ENCODE data around the gene ANKFN1. TPM values are rescaled to one million over a fixed set of nuclear protein-coding genes. Genes with fewer than 3 reads are reported as not detected.
"Not testable (repeated sequence)": the region's sequence is repeated elsewhere in the genome, so short reads cannot be mapped to it uniquely, and the experiment has no call there.

ANKFN1 gene
- total and polyA plus RNA-seq, 11 donors = not detected

- no peaks in the 10 kb centered on the region for H3K9me3 ChIP-seq
- H3K36me3 ChIP-seq = no peaks in the 10 kb centered on the region
- intact Hi-C loops (cut with DNase I) = no loop called here
- ATAC-seq = no peak
- no peaks in the 10 kb centered on the region for H3K4me1 ChIP-seq
- no peaks in the 10 kb centered on the region for H3K27me3 ChIP-seq
- TF ChIP-seq CTCF (IDR thresholded peaks at IDR 0.05) = no peak
- no peak for TF ChIP-seq POLR2A (IDR thresholded peaks at IDR 0.05)
- H3K4me3 ChIP-seq = no peak overlapping the region
- no peak for DNase-seq
- WGBS, 4 donors = 92 to 100% (median 95%) methylated on average over 3 of the region's 3 CpGs
- no peak overlapping the region for H3K27ac ChIP-seq
Observed at GRCh38 chr17:56274491-56274890, 121.2 kb downstream of the ANKFN1 start.

GRCh38 chr17:56284482-56284881 lies 131.2 kb downstream of the ANKFN1 start:
- ATAC-seq = no peak
- 72 to 79% (median 77%) methylated on average over 4 of the region's 4 CpGs for WGBS, 4 donors
- intact Hi-C loops (cut with DNase I) = no loop called here

GRCh38 chr17:56288786-56289185 lies 135.5 kb downstream of the ANKFN1 start:
- H3K27ac ChIP-seq; DNase-seq; H3K27me3 ChIP-seq; intact Hi-C loops (cut with DNase I); H3K9me3 ChIP-seq; H3K4me3 ChIP-seq; ATAC-seq; H3K36me3 ChIP-seq: not testable (repeated sequence)
- peaks cover 0 to 14% (median 0%) of the 10 kb centered on the region in 12 donors for H3K4me1 ChIP-seq
- WGBS, 4 donors = 71 to 81% (median 77%) methylated on average over 3 of the region's 3 CpGs

More at GRCh38 chr17:56284482-56284881, 131.2 kb downstream of the ANKFN1 start:
- Histone ChIP-seq H3K27ac (no peak overlapping the region), H3K27me3 (no peaks in the 10 kb centered on the region), H3K9me3 (no peaks in the 10 kb centered on the region), H3K36me3 (no peaks in the 10 kb centered on the region), H3K4me1 (no peaks in the 10 kb centered on the region), H3K4me3 (no peak overlapping the region)
- DNase-seq = no peak
- no peak for TF ChIP-seq CTCF (IDR thresholded peaks at IDR 0.05)
- no peak for TF ChIP-seq POLR2A (IDR thresholded peaks at IDR 0.05)

- H3K27ac ChIP-seq = no peak overlapping the region
- no peaks in the 10 kb centered on the region for H3K27me3 ChIP-seq
- H3K9me3 ChIP-seq = no peaks in the 10 kb centered on the region
- no peak overlapping the region for H3K4me3 ChIP-seq
- WGBS, 4 donors = 77 to 88% (median 79%) methylated on average over 6 of the region's 6 CpGs
- ATAC-seq (no peak), DNase-seq (no peak)
- TF ChIP-seq POLR2A (IDR thresholded peaks at IDR 0.05) = no peak
- no peak for TF ChIP-seq CTCF (IDR thresholded peaks at IDR 0.05)
- H3K36me3 ChIP-seq = no peaks in the 10 kb centered on the region
- H3K4me1 ChIP-seq = peaks cover 0 to 14% (median 0%) of the 10 kb centered on the region in 12 donors
- intact Hi-C loops (cut with DNase I) = no loop called here
Observed at GRCh38 chr17:56289321-56289720, 136.0 kb downstream of the ANKFN1 start.

GRCh38 chr17:56290101-56290801 lies 137.0 kb downstream of the ANKFN1 start:
- no peak for DNase-seq
- Histone ChIP-seq H3K4me1 (peaks cover 0 to 14% (median 0%) of the 10 kb centered on the region in 12 donors), H3K4me3 (peak overlapping the region in 4 of 12 donors; percentile 16 to 34 (median 28)), H3K9me3 (no peaks in the 10 kb centered on the region), H3K36me3 (no peaks in the 10 kb centered on the region), H3K27me3 (no peaks in the 10 kb centered on the region), H3K27ac (no peak overlapping the region)
- no peak for ATAC-seq
- 88 to 94% (median 92%) methylated on average over 2 of the region's 2 CpGs for WGBS, 4 donors
- TF ChIP-seq CTCF (IDR thresholded peaks at IDR 0.05) (no peak), POLR2A (IDR thresholded peaks at IDR 0.05) (no peak)
- intact Hi-C loops (cut with DNase I) = no loop called here
